ENCODE measurements around the gene MPRIP. TPM values are rescaled to one million over a fixed set of nuclear protein-coding genes. Genes with fewer than 3 reads are reported as not detected.
A peak's percentile ranks its signal among the peaks of the same experiment; 100 is the strongest.

The MPRIP gene
- total RNA-seq, 1 experiment from 2014 or later = 258 TPM

GRCh38 chr17:16999931-17000625 lies 42.2 kb upstream of the MPRIP start (continued):
- TF ChIP-seq POLR2A (IDR thresholded peaks at IDR 0.05; ENCODE audit: borderline replicate concordance, extremely low read depth, insufficient read depth, insufficient read length) = no peak
- no peak for TF ChIP-seq TCF7L2 (IDR thresholded peaks at IDR 0.05; ENCODE audit: borderline replicate concordance, extremely low read depth, insufficient read depth, insufficient read length)
- TF ChIP-seq, protein P1, sequence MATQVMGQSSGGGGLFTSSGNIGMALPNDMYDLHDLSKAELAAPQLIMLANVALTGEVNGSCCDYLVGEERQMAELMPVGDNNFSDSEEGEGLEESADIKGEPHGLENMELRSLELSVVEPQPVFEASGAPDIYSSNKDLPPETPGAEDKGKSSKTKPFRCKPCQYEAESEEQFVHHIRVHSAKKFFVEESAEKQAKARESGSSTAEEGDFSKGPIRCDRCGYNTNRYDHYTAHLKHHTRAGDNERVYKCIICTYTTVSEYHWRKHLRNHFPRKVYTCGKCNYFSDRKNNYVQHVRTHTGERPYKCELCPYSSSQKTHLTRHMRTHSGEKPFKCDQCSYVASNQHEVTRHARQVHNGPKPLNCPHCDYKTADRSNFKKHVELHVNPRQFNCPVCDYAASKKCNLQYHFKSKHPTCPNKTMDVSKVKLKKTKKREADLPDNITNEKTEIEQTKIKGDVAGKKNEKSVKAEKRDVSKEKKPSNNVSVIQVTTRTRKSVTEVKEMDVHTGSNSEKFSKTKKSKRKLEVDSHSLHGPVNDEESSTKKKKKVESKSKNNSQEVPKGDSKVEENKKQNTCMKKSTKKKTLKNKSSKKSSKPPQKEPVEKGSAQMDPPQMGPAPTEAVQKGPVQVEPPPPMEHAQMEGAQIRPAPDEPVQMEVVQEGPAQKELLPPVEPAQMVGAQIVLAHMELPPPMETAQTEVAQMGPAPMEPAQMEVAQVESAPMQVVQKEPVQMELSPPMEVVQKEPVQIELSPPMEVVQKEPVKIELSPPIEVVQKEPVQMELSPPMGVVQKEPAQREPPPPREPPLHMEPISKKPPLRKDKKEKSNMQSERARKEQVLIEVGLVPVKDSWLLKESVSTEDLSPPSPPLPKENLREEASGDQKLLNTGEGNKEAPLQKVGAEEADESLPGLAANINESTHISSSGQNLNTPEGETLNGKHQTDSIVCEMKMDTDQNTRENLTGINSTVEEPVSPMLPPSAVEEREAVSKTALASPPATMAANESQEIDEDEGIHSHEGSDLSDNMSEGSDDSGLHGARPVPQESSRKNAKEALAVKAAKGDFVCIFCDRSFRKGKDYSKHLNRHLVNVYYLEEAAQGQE (IDR thresholded peaks at IDR 0.05; ENCODE audit: low read depth) = no peak
- TF ChIP-seq SP1 (IDR thresholded peaks at IDR 0.05; ENCODE audit: low read depth) = no peak
- no peak for TF ChIP-seq CBX3 (IDR thresholded peaks at IDR 0.05; ENCODE audit: low read depth)
- no peak for TF ChIP-seq RAD21 (IDR thresholded peaks at IDR 0.05; ENCODE audit: low read depth)
- TF ChIP-seq, protein P2, sequence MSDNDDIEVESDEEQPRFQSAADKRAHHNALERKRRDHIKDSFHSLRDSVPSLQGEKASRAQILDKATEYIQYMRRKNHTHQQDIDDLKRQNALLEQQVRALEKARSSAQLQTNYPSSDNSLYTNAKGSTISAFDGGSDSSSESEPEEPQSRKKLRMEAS (IDR thresholded peaks at IDR 0.05) = no peak

- ChIA-PET CTCF (interaction anchor here (1.0 kb wide), 1 partner anchor 15 kb away, joined by 3 read pairs; no protein-coding TSS in a partner anchor), POLR2A (no interaction called here), RAD21 (ENCODE audit: low non-redundant PET in 1 of 2, low total read pairs in 2 of 2, uncharacterized antibody in 2 of 2, unreplicated experiment in 2 of 2) (no interaction called here)
- H3K4me2 ChIP-seq (ENCODE audit: low read length) = peak overlapping the region; percentile 62; the same call in 1 of the 2 replicates
- no peak overlapping the region for H3K4me3 ChIP-seq (replicated peaks in 1 of 2; ENCODE audit: low read depth in 1 of 2, low read length in 2 of 2)
- no peak overlapping the region for H3K9ac ChIP-seq (ENCODE audit: low read length)
- no peaks in the 10 kb centered on the region for H3K36me3 ChIP-seq (ENCODE audit: control insufficient read depth in 1 of 2, insufficient read depth in 2 of 2, low read length in 2 of 2)
- H2AFZ ChIP-seq (ENCODE audit: low read depth, low read length, poor library complexity, severe bottlenecking) = peak overlapping the region; percentile 17
- DNase-seq (ENCODE audit: low read depth, low spot score) (no peak), ATAC-seq (peak; percentile 35)
- no peaks in the 10 kb centered on the region for H3K9me2 ChIP-seq (ENCODE audit: insufficient read depth)
- no peak overlapping the region for H3K27ac ChIP-seq (ENCODE audit: low read depth, low read length)
- no peaks in the 10 kb centered on the region for H3K27me3 ChIP-seq (ENCODE audit: insufficient read depth, low read length)
- intact Hi-C loops (cut with micrococcal nuclease) = loop anchor here (2.0 to 10.0 kb wide), 3 partner anchors 146 to 644 kb away; no protein-coding TSS in a partner anchor
- BruUV-seq (replicated peaks) = no TSS peak
- no peaks in the 10 kb centered on the region for H3K9me3 ChIP-seq (ENCODE audit: control insufficient read depth in 1 of 2, insufficient read depth in 1 of 2, low read depth in 1 of 2, low read length in 2 of 2)
- no peaks in the 10 kb centered on the region for H4K20me1 ChIP-seq (ENCODE audit: insufficient read depth)
- H3K79me2 ChIP-seq (ENCODE audit: insufficient read depth, low read length) = no peaks in the 10 kb centered on the region
- H3K4me1 ChIP-seq (ENCODE audit: control insufficient read depth in 1 of 2, insufficient read depth in 2 of 2, low read length in 2 of 2) = peaks cover 0 to 9% of the 10 kb centered on the region in 2 experiments; a peak in 3 of 4 replicates
- no peak for TF ChIP-seq ZNF274 (IDR thresholded peaks at IDR 0.05; ENCODE audit: low read depth, low read length)
- no peak for TF ChIP-seq YY1 (IDR thresholded peaks at IDR 0.05; ENCODE audit: extremely low read depth, insufficient replicate concordance, low read depth, low read length)
- TF ChIP-seq SIN3A (IDR thresholded peaks at IDR 0.05; ENCODE audit: low read depth) = no peak
- TF ChIP-seq, protein P3, sequence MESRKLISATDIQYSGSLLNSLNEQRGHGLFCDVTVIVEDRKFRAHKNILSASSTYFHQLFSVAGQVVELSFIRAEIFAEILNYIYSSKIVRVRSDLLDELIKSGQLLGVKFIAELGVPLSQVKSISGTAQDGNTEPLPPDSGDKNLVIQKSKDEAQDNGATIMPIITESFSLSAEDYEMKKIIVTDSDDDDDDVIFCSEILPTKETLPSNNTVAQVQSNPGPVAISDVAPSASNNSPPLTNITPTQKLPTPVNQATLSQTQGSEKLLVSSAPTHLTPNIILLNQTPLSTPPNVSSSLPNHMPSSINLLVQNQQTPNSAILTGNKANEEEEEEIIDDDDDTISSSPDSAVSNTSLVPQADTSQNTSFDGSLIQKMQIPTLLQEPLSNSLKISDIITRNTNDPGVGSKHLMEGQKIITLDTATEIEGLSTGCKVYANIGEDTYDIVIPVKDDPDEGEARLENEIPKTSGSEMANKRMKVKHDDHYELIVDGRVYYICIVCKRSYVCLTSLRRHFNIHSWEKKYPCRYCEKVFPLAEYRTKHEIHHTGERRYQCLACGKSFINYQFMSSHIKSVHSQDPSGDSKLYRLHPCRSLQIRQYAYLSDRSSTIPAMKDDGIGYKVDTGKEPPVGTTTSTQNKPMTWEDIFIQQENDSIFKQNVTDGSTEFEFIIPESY (IDR thresholded peaks at IDR 0.05; ENCODE audit: extremely low read depth, insufficient replicate concordance, low read length) = no peak
- no peak for TF ChIP-seq CBX3 (IDR thresholded peaks at IDR 0.05; ENCODE audit: low read depth)
- TF ChIP-seq ATF3 (IDR thresholded peaks at IDR 0.05) = no peak
- no peak for TF ChIP-seq ZFX (IDR thresholded peaks at IDR 0.05)
- no peak for TF ChIP-seq CEBPB (IDR thresholded peaks at IDR 0.05; ENCODE audit: low read depth)
- TF ChIP-seq TCF7L2 (IDR thresholded peaks at IDR 0.05; ENCODE audit: borderline replicate concordance, extremely low read depth, insufficient read depth, insufficient read length) = no peak
- TF ChIP-seq EZH2phosphoT487 (IDR thresholded peaks at IDR 0.05; ENCODE audit: borderline replicate concordance) = no peak
- TF ChIP-seq SRF (IDR thresholded peaks at IDR 0.05; ENCODE audit: low read depth) = no peak
- no peak for TF ChIP-seq EZH2 (IDR thresholded peaks at IDR 0.05)
- TF ChIP-seq POLR2AphosphoS5 (IDR thresholded peaks at IDR 0.05; ENCODE audit: low read depth, low read length) = no peak
Measured at GRCh38 chr17:17001076-17001777, 41.0 kb upstream of the MPRIP start.
